HEK293 (cell line): Measurements from ENCODE around the gene TMEM63B.

Experiments used
- HOXC10 ChIP-seq: sonication (generic); formaldehyde crosslinking; IDR thresholded peaks from 2 replicates; pipeline ENCODE4 v1.8.1; 2023; ENCODE audit warnings: mild to moderate bottlenecking, missing genetic modification reagents
- YY1 ChIP-seq: fragments of 450-650 bp; formaldehyde crosslinking; IDR thresholded peaks from 2 replicates; pipeline ENCODE4 v1.5.1; 2018; ENCODE audit warnings: missing biosample characterization, missing genetic modification characterization

DNA sequence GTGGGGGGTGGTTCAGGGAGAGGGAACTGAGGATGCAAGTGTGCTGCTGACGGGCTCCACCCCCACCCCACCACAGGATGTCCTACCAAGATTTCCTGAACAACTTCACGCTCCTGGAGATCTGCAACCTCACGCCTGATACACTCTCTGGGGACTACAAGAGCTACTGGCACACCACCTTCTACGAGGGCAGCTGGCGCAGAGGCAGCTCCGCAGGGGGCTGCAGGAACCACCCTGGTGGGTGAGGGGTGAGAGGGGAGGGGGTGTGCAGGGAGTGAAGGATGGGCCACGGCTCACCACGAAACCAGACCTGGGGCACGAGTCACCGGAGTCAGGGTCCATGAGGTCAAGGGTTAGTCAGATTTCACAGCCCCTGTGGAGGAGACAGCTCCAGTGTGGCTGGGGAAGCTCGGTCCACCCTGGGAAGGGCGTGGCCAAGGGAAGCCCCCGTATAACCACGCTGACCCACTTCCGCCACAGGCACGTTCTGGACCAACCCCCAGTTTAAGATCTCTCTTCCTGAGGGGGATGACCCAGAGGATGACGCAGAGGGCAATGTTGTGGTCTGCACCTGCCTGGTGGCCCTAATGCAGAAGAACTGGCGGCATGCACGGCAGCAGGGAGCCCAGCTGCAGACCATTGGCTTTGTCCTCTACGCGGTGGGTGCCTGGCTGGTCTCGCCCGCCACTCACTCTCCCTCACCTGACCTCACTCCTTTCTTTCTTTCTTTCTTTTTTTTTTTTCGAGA lies 49.6 kb downstream of the TMEM63B start:
- no peak for TF ChIP-seq HOXC10
- TF ChIP-seq YY1 (tag by site-specific recombination), result no peak
